Measurements from ENCODE around the gene MYH6.
A peak's percentile ranks its signal among the peaks of the same experiment; 100 is the strongest.

MYH6 gene

GRCh38 chr14:23353433-23353780 lies 54.7 kb downstream of the MYH6 start:
- DNase-seq: no peak

- DNase-seq: peak; percentile 11 to 49 (median 27)
These were observed 55.3 kb downstream of the MYH6 start, which contains the start of gene SLC22A17 for GRCh38 chr14:23352506-23353432. Gene SLC22A17 (minus strand): TSS chr14:23352887.

- DNase-seq: peak in 1 of 4 experiments; percentile 6
These were observed 56.2 kb downstream of the MYH6 start for GRCh38 chr14:23351681-23352505.

- no peak for DNase-seq
These were observed 58.8 kb downstream of the MYH6 start for GRCh38 chr14:23349156-23349845.

GRCh38 chr14:23348297-23348655 lies 59.8 kb downstream of the MYH6 start:
- no peak for DNase-seq

- no peak for DNase-seq
These were observed 60.4 kb downstream of the MYH6 start for GRCh38 chr14:23347406-23348296.

GRCh38 chr14:23346693-23347405 lies 61.2 kb downstream of the MYH6 start:
- DNase-seq: no peak

- no peak for DNase-seq
These were observed 61.9 kb downstream of the MYH6 start for GRCh38 chr14:23345987-23346692.

GRCh38 chr14:23344481-23344880 lies 63.6 kb downstream of the MYH6 start:
- DNase-seq: no peak

GRCh38 chr14:23339506-23340268 lies 68.4 kb downstream of the MYH6 start:
- no peak for DNase-seq

GRCh38 chr14:23335623-23336022 lies 72.5 kb downstream of the MYH6 start:
- DNase-seq: no peak

Data from suppressor macrophage (primary cell).